CD14-positive monocyte (primary cell): ENCODE measurements around the gene SMARCD1. TPM values are rescaled to one million over a fixed set of nuclear protein-coding genes. Genes with fewer than 3 reads are reported as not detected.

Experiments
- DNase-seq, 3 donors: peaks; one replicate each; pipeline ENCODE4 v3.0.0-alpha.2; 2011 to 2022
- H2AFZ ChIP-seq: 2 replicates; pipeline ENCODE4 v1.6.0; 2012; ENCODE audit warnings: mild to moderate bottlenecking, low read depth, low read length, inconsistent platforms; ENCODE audit not compliant: insufficient read depth, poor library complexity, severe bottlenecking
- H3K27ac ChIP-seq, 2 donors: 1 replicate in 1 of 2; 2 replicates in 1 of 2; pipeline ENCODE4 v1.5.1; 2012 to 2013; ENCODE audit warnings: low read length in 2 of 2, control low read depth in 1 of 2, inconsistent platforms in 1 of 2, low read depth in 1 of 2, mild to moderate bottlenecking in 1 of 2
- H3K27me3 ChIP-seq, 2 donors: one replicate each; pipeline versions ENCODE4 v1.6.0 to v1.6.1; 2011 to 2013; ENCODE audit warnings: low read length in 2 of 2; ENCODE audit not compliant: control insufficient read depth in 2 of 2, insufficient read depth in 2 of 2
- H3K36me3 ChIP-seq, 2 donors: replicated peaks in 1 of 2; 1 replicate in 1 of 2; 2 replicates in 1 of 2; pipeline versions ENCODE4 v1.5.1 to v1.6.1; 2012 to 2013; ENCODE audit warnings: low read length in 2 of 2, control low read depth in 1 of 2, inconsistent platforms in 1 of 2, mild to moderate bottlenecking in 1 of 2; ENCODE audit not compliant: insufficient read depth in 2 of 2, control insufficient read depth in 1 of 2
- H3K4me1 ChIP-seq, 2 donors: 1 replicate in 1 of 2; 2 replicates in 1 of 2; pipeline versions ENCODE4 v1.5.1 to v1.6.1; 2012 to 2013; ENCODE audit warnings: low read length in 2 of 2, control low read depth in 1 of 2, inconsistent platforms in 1 of 2, mild to moderate bottlenecking in 1 of 2, moderate library complexity in 1 of 2; ENCODE audit not compliant: insufficient read depth in 2 of 2, control insufficient read depth in 1 of 2
- H3K4me2 ChIP-seq: replicated peaks from 2 replicates; pipeline ENCODE3; 2012; ENCODE audit warnings: low read length, moderate library complexity, mild to moderate bottlenecking; ENCODE audit not compliant: poor library complexity, severe bottlenecking; ENCODE audit errors: extremely low read depth
- H3K4me3 ChIP-seq, 3 experiments: fragments of 200-600 bp in 1 of 3; sonication (generic) in 1 of 3; replicated peaks in 1 of 3; 1 replicate in 2 of 3; 2 replicates in 1 of 3; pipeline ENCODE4 v1.5.1; 2011 to 2013; ENCODE audit warnings: low read length in 3 of 3, mild to moderate bottlenecking in 3 of 3, control low read depth in 2 of 3, low read depth in 2 of 3, inconsistent platforms in 1 of 3, moderate library complexity in 1 of 3
- H3K79me2 ChIP-seq: 2 replicates; pipeline ENCODE4 v1.6.0; 2012; ENCODE audit warnings: mild to moderate bottlenecking, control low read depth, inconsistent platforms, low read length, moderate library complexity; ENCODE audit not compliant: insufficient read depth
- H3K9ac ChIP-seq: 2 replicates; pipeline ENCODE4 v1.6.0; 2017; ENCODE audit warnings: low read length, mild to moderate bottlenecking; ENCODE audit not compliant: insufficient read depth, poor library complexity, severe bottlenecking
- H3K9me3 ChIP-seq, 2 donors: replicated peaks in 1 of 2; 1 replicate in 1 of 2; 2 replicates in 1 of 2; pipeline versions ENCODE4 v1.5.1 to v1.6.1; 2012 to 2013; ENCODE audit warnings: low read length in 2 of 2, control low read depth in 1 of 2; ENCODE audit not compliant: control insufficient read depth in 1 of 2, insufficient read depth in 1 of 2
- H4K20me1 ChIP-seq: 2 replicates; pipeline ENCODE4 v1.6.0; 2012; ENCODE audit warnings: mild to moderate bottlenecking, low read length, control low read depth, moderate library complexity; ENCODE audit not compliant: insufficient read depth
- H3K27ac Mint-ChIP-seq, 7 donors: one replicate each; pipeline ENCODE4 v1.8.0; 2020; ENCODE audit warnings: mild to moderate bottlenecking in 7 of 7, mixed read lengths in 7 of 7, moderate library complexity in 6 of 7, inconsistent platforms in 2 of 7
- H3K27me3 Mint-ChIP-seq, 3 donors: one replicate each; pipeline ENCODE4 v1.8.0; 2021 to 2022; ENCODE audit warnings: low read depth in 3 of 3, mild to moderate bottlenecking in 3 of 3, mixed read lengths in 3 of 3, moderate library complexity in 3 of 3, inconsistent platforms in 1 of 3
- H3K36me3 Mint-ChIP-seq, 2 donors: one replicate each; pipeline ENCODE4 v1.8.0; 2020; ENCODE audit warnings: mixed read lengths in 2 of 2, inconsistent platforms in 1 of 2, mild to moderate bottlenecking in 1 of 2
- H3K4me1 Mint-ChIP-seq: one replicate; pipeline ENCODE4 v1.8.0; 2020; ENCODE audit warnings: mild to moderate bottlenecking, mixed read lengths
- H3K4me3 Mint-ChIP-seq, 2 donors: one replicate each; pipeline ENCODE4 v1.8.0; 2020; ENCODE audit warnings: mild to moderate bottlenecking in 2 of 2, mixed read lengths in 2 of 2, moderate library complexity in 1 of 2
- H3K9me3 Mint-ChIP-seq, 7 donors: one replicate each; pipeline ENCODE4 v1.8.0; 2020 to 2022; ENCODE audit warnings: mixed read lengths in 7 of 7, mild to moderate bottlenecking in 6 of 7, moderate library complexity in 6 of 7, inconsistent platforms in 2 of 7
- WGBS: methylation state at CpG from one replicate; pipeline ENCODE4 v1.1.5; 2013; ENCODE audit warnings: missing lambda C conversion rate; ENCODE audit not compliant: insufficient coverage; 5-methylcytosine and 5-hydroxymethylcytosine counted together
- intact Hi-C, 2 donors: fragments of 100-400 bp; cut with micrococcal nuclease; formaldehyde crosslinking; loops; one replicate each; pipeline versions ENCODE4 v1.15.0 to v1.15.1; 2023
- polyA minus RNA-seq: library from RNA; depleted of rRNA, polyadenylated mRNA; stranded (reverse); fragments of >200 nt; gene quantifications from 2 replicates; pipeline ENCODE4 v1.2.3, GENCODE V29; 2012
- polyA plus RNA-seq, 3 donors: library from polyadenylated mRNA; depleted of rRNA in 1 of 3; unstranded in 2 of 3; stranded (reverse) in 1 of 3; fragments of 300-500 nt in 2 of 3; fragments of >200 nt in 1 of 3; fragmentation: Illumina TruSeq in 2 of 3; gene quantifications; 1 replicate in 2 of 3; 2 replicates in 1 of 3; pipeline ENCODE4 v1.2.3, GENCODE V29; 2012 to 2021
- total RNA-seq, 12 experiments: library from RNA in 1 of 12; stranded (reverse) in 1 of 12; fragments of 120-200 nt in 1 of 12; gene quantifications; one replicate each; pipeline ENCODE4 v1.2.4 and lab custom pipeline; 2013 to 2026; ENCODE audit warnings: mixed read lengths in 6 of 12, inconsistent platforms in 1 of 12
- TF ChIP-seq, protein P1 (sequence below): fragments of 200-600 bp; IDR thresholded peaks from one replicate; pipeline ENCODE4 v1.8.0; 2022; ENCODE audit warnings: antibody characterized with exemption, mild to moderate bottlenecking

Gene SMARCD1
- 20.1 TPM for total RNA-seq (2013)
- polyA plus RNA-seq = 10 to 100 TPM in 1 of 3 donors, 1 to 10 TPM in 2; 3.7 to 41.9 (median 7.8) TPM
- polyA minus RNA-seq = 15.4 and 20.9 TPM in 2 replicates
- 16.6 to 74.9 (median 23.4) reads per million in 11 experiments for total RNA-seq (lab: John Stamatoyannopoulos, UW)

DNA sequence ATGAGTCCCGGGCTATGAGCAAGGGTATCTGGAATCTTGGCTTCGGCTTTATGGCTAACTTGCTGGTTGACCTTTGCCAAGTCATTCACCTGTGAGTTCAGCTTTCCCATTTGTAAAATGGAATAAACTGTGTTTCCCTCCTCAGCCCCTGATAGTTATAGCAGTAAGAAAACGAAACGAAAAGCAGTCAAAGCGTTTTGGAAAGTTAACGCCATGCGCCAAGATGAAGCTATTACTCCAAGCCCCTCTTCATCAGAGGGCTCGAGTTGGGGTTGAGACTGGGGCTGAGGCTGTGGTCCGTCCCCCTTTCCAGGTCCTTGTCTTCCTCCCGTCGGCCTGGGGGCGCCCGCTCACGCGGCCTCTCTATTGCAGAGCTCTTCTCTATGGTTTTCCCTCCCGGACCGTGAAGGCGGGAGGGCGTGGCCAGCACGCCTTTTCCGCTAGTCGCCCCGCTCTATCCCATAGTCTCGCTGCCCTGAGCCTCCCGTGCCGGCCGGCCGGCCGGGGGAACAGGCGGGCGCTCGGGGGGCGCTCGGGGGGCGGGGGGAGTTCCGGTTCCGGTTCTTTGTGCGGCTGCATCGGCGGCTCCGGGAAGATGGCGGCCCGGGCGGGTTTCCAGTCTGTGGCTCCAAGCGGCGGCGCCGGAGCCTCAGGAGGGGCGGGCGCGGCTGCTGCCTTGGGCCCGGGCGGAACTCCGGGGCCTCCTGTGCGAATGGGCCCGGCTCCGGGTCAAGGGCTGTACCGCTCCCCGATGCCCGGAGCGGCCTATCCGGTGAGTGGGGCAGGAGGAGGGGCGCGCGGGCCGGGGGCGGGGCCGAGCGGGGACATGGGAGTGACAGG is at the start of gene SMARCD1:
SMARCD1 (plus strand) TSS at position 568 of the 840 bp plus-strand sequence; CDS start at position 596, 28 bp downstream.
- no peaks in the 10 kb centered on the region for H4K20me1 ChIP-seq
- no peaks in the 10 kb centered on the region for H3K27me3 ChIP-seq
- Mint-ChIP-seq H3K36me3 (peaks cover 30 to 34% of the 10 kb centered on the region in 2 donors), H3K27me3 (peaks cover 7 to 11% (median 7%) of the 10 kb centered on the region in 3 donors), H3K4me1 (peaks cover 21% of the 10 kb centered on the region), H3K9me3 (peaks cover 0 to 2% (median 0%) of the 10 kb centered on the region in 7 donors), H3K27ac (peak within 1 kb of the TSS; percentile 76 to 95 (median 93)), H3K4me3 (peak within 1 kb of the TSS; percentile 86 to 93)
- TF ChIP-seq, protein P1, sequence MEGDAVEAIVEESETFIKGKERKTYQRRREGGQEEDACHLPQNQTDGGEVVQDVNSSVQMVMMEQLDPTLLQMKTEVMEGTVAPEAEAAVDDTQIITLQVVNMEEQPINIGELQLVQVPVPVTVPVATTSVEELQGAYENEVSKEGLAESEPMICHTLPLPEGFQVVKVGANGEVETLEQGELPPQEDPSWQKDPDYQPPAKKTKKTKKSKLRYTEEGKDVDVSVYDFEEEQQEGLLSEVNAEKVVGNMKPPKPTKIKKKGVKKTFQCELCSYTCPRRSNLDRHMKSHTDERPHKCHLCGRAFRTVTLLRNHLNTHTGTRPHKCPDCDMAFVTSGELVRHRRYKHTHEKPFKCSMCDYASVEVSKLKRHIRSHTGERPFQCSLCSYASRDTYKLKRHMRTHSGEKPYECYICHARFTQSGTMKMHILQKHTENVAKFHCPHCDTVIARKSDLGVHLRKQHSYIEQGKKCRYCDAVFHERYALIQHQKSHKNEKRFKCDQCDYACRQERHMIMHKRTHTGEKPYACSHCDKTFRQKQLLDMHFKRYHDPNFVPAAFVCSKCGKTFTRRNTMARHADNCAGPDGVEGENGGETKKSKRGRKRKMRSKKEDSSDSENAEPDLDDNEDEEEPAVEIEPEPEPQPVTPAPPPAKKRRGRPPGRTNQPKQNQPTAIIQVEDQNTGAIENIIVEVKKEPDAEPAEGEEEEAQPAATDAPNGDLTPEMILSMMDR = peak; percentile 17
- H3K4me1 ChIP-seq = peaks cover 11 to 14% of the 10 kb centered on the region in 2 donors
- H3K4me3 ChIP-seq = peak within 1 kb of the TSS; percentile 82 to 95 (median 94)
- peak within 1 kb of the TSS; percentile 97 for H2AFZ ChIP-seq
- intact Hi-C loops = no loop called here
- WGBS = 0% methylated on average over 49 of the region's 69 CpGs
- no peaks in the 10 kb centered on the region for H3K9me3 ChIP-seq
- H3K79me2 ChIP-seq = peaks cover 13% of the 10 kb centered on the region
- DNase-seq = peak; percentile 65 to 75 (median 73)
- H3K9ac ChIP-seq = peak within 1 kb of the TSS; percentile 92
- H3K4me2 ChIP-seq = peak within 1 kb of the TSS; percentile 76
- H3K36me3 ChIP-seq = peaks cover 23 to 32% of the 10 kb centered on the region in 2 donors
- H3K27ac ChIP-seq = peak within 1 kb of the TSS; percentile 75 to 93

DNA sequence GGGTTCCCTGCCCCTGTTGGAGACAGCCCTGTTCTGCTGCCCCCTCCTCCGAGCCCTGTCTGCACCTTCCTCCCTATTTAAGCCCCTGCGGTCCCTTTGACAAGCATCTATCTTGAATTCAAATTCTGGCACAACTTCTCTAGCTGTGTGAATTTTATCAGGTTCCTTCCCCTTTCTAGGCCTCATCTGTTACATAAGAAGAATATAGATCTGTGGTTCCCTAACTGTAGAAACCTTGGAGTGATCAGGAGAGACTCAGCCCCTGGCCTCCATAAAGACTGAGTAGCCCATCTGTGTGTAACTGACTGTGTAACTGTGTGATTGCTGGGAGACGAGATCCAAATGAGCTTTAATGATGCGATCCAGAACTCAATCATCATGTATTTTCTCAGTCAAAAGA is 46.8 kb upstream of the SMARCD1 start:
- Histone ChIP-seq H3K27me3 (no peaks in the 10 kb centered on the region), H3K9ac (no peak overlapping the region), H3K4me2 (no peak overlapping the region), H3K4me3 (no peak overlapping the region), H3K4me1 (peaks cover 19 to 20% of the 10 kb centered on the region in 2 donors), H3K27ac (no peak overlapping the region), H2AFZ (no peak overlapping the region), H3K9me3 (no peaks in the 10 kb centered on the region), H4K20me1 (no peaks in the 10 kb centered on the region), H3K36me3 (no peaks in the 10 kb centered on the region), H3K79me2 (no peaks in the 10 kb centered on the region)
- H3K27ac Mint-ChIP-seq = peak overlapping the region in 2 of 7 donors; percentile 42 to 64
- intact Hi-C loops = loop anchor here in 1 of 2 donors (5.0 kb wide), 1 partner anchor 56 kb away; no protein-coding TSS in a partner anchor
- H3K27me3 Mint-ChIP-seq = peaks cover 5 to 20% (median 7%) of the 10 kb centered on the region in 3 donors
- H3K9me3 Mint-ChIP-seq = no peaks in the 10 kb centered on the region
- H3K36me3 Mint-ChIP-seq = no peaks in the 10 kb centered on the region
- WGBS = no CpG with 5 or more reads among the region's 4 CpGs
- no peak overlapping the region for H3K4me3 Mint-ChIP-seq
- DNase-seq = peak in 1 of 3 donors; percentile 23
- TF ChIP-seq, protein P1 = no peak
- H3K4me1 Mint-ChIP-seq = peaks cover 30% of the 10 kb centered on the region
